GM19193 (cell line): ENCODE data around the gene TOMM20L.

Experiments used
- POLR2A ChIP-seq: IDR thresholded peaks from 4 replicates; pipeline ENCODE4 v1.6.1; 2011; ENCODE audit not compliant: insufficient read depth, insufficient read length; ENCODE audit errors: extremely low read depth

The TOMM20L gene

GRCh38 chr14:58395812-58396788 is at the start of gene TOMM20L:
Gene TOMM20L, plus strand, starts transcription at chr14:58395930. Its CDS starts 28 bp downstream, at chr14:58395958.
- TF ChIP-seq POLR2A = peak; percentile 58

DNA sequence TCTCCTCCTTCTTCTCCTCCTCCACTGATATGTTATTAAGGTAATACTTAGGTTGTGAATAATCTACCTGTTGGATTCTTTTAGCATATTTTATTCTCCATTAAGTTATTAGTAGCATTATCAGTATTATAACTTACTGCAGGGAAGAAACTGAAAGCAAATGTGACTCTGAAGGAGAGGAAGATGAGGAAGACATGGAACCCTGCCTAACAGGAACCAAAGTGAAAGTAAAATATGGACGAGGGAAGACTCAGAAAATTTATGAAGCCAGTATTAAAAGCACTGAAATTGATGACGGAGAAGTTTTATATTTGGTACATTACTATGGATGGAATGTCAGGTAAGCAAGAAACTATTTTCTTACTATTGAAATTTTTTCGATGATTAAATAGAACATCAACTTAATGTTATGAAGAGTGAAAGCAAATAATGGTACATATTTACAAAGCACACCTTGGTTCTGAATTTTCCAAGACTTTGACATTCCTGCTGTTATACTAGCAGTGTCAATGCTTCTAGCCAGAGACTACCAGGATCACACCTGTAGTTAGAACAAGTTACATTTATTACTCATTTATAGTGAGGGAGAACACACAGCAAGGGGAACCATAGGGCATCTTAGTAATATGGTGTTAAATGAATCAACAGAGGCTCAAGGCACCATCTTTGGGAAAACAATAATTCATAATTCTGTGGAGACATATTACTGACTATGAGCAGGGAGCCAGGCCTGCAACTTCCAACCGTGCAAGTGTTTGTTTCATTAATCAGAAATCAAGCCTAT is 42.0 kb upstream of the TOMM20L start:
- no peak for TF ChIP-seq POLR2A

DNA sequence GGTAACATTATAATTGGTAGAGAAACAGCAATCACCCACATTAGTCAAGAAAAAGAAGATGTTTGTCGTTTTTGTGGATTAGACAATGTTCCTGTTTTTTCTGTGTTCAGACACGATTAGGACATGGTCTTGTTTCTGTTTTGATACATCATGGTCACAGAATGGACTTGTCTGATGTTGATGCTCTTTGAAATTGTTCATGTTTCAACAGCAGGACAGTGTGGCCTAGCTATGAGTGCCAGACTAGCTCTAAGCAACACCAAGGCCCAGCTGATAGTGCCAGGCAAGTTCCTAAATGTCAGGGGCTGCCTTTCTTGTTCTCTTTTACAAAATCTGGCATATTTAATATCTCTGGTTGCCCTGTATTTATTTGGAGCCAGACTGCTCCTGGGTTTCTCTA is 40.9 kb upstream of the TOMM20L start:
- no peak for TF ChIP-seq POLR2A

- no peak for TF ChIP-seq POLR2A
Measured at GRCh38 chr14:58356268-58356667, 39.5 kb upstream of the TOMM20L start.

DNA sequence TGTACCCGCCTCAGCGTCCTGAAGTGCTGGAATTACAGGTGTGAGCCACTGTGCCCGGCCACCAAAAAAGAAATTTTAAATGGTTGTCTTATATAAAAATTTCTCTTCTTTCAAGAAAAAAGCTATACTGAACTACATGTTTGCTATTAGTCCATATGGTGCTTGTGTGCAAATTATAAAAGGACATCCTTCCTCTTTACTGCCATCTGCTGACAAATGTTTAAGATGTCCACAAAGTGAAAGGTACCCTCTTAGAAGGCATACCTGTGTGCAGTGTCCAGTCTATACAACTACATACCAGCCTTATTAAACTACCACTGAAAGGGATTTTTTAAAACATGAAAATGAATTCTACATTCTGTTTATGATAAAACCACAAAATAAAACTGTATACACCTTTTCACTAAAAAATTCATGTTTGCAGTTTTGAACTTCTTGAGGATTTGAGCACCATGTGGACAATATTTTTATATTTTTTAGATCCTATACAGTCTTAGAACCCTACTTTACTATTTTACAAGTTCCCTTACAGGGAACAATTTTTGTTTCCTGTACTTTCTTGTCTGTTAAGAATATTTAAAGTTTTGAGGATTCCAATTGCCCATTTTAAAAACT is 32.8 kb upstream of the TOMM20L start:
- no peak for TF ChIP-seq POLR2A

- TF ChIP-seq POLR2A = no peak
Measured at GRCh38 chr14:58364316-58364715, 31.4 kb upstream of the TOMM20L start.

DNA sequence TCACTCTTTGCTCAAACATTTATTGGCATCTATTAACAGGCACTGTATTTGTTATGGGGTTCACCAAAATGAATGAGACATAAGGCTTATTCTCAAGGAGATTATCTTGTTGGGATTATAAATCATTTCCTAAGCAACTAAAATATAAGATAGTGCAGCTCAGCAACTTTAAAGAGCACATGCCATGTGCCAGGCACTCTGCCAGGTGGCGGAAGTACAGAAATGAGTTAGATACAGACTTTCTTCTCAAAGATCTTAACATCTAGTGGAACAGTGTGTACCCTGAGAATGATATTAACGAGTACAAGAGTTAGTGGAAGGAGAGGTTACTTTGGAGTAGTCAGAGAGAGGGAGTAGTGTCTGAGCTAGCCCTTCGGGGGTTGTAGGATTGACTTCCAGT is 28.4 kb upstream of the TOMM20L start:
- no peak for TF ChIP-seq POLR2A

DNA sequence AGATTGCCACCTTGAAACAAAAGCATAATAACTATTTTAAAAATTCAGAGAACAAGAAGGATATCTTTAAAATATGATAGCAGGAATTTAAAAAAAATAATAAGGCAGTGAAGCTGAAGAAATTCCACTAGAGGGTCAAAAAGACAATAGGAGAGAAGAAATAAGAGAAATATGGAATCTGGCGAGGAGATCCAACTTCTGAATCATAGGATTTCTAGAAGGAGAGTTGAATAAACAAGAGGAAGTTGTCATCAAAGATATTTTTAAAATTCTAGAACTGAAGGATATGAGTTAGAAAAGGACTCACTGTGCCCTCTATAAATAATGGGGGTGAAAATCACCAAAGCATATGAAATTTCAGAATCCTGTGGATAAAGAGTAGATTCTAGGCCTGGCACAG is 26.8 kb upstream of the TOMM20L start:
- no peak for TF ChIP-seq POLR2A

- no peak for TF ChIP-seq POLR2A
Measured at GRCh38 chr14:58376791-58377190, 18.9 kb upstream of the TOMM20L start.

GRCh38 chr14:58390830-58391229 is 4.9 kb upstream of the TOMM20L start:
- no peak for TF ChIP-seq POLR2A

GRCh38 chr14:58395562-58395811 is 243 bp upstream of the TOMM20L start:
- TF ChIP-seq POLR2A = no peak

GRCh38 chr14:58397156-58397555 is 1.4 kb downstream of the TOMM20L start:
- no peak for TF ChIP-seq POLR2A

- no peak for TF ChIP-seq POLR2A
Measured at GRCh38 chr14:58398495-58398894, 2.8 kb downstream of the TOMM20L start.

GRCh38 chr14:58398895-58399294 is 3.2 kb downstream of the TOMM20L start:
- TF ChIP-seq POLR2A = no peak

DNA sequence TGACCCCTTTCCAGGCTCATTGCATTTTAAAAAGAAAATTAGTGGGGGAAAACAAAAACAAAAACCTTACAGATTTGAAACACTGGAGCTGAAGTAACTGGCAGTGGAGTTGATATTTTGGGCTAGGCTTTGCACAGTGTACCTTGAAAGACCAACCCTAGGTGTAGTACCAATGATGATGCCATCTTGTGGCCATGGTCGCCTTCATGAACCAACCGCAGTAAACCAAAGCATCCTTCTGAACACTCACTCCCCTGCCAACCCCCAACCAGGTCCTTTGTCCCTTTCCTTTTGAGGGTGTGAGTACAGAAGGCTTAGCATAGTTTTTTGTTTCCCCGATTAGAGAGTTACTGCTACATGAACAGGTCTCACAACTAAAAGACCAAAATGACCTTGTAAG is 5.9 kb downstream of the TOMM20L start:
- no peak for TF ChIP-seq POLR2A
